K562 (cell line): ENCODE data around the gene DDAH2. TPM values are rescaled to one million over a fixed set of nuclear protein-coding genes. Genes with fewer than 3 reads are reported as not detected.
A peak's percentile ranks its signal among the peaks of the same experiment; 100 is the strongest.

ENCODE experiments used
- CEBPZ ChIP-seq: fragments of 150-350 bp; IDR thresholded peaks from 2 replicates; pipeline ENCODE4 v1.6.1; 2014; ENCODE audit warnings: low read depth, mild to moderate bottlenecking, low read length, borderline replicate concordance
- EGR1 ChIP-seq: fragments of 450-650 bp; conservative IDR thresholded peaks from 2 replicates; pipeline ENCODE4 v1.6.1; 2017; ENCODE audit warnings: mild to moderate bottlenecking
- HDAC6 ChIP-seq: IDR thresholded peaks from 2 replicates; pipeline ENCODE4 v1.6.1; 2012; ENCODE audit warnings: low read depth, mild to moderate bottlenecking, control low read depth, inconsistent platforms, low read length, moderate library complexity
- IRF9 ChIP-seq: fragments of 450-650 bp; IDR thresholded peaks from 2 replicates; pipeline ENCODE4 v1.6.1; 2016; ENCODE audit warnings: missing biosample characterization, missing genetic modification characterization
- NFE2L1 ChIP-seq: fragments of 450-650 bp; IDR thresholded peaks from 2 replicates; pipeline ENCODE4 v1.6.1; 2016; ENCODE audit warnings: missing genetic modification characterization, low read depth, mild to moderate bottlenecking, missing compliant biosample characterization, moderate library complexity, borderline replicate concordance
- PHF20 ChIP-seq: fragments of 450-650 bp; IDR thresholded peaks from 2 replicates; pipeline ENCODE4 v1.6.1; 2018; ENCODE audit not compliant: partially characterized antibody
- POLR2G ChIP-seq: fragments of 200-400 bp; formaldehyde crosslinking; IDR thresholded peaks from 2 replicates; pipeline ENCODE4 v1.6.1; 2017; ENCODE audit warnings: low read depth, mild to moderate bottlenecking, antibody characterized with exemption, low read length, moderate library complexity
- PTTG1 ChIP-seq: fragments of 450-650 bp; IDR thresholded peaks from 2 replicates; pipeline ENCODE4 v1.6.1; 2016; ENCODE audit warnings: low read depth, mild to moderate bottlenecking, missing genetic modification characterization, missing compliant biosample characterization
- TARDBP ChIP-seq: fragments of 450-650 bp; IDR thresholded peaks from 2 replicates; pipeline ENCODE4 v1.6.1; 2016
- TEAD1 ChIP-seq, 2 experiments: fragments of 450-650 bp in 1 of 2; sonication (generic) in 1 of 2; formaldehyde crosslinking; IDR thresholded peaks; 2 replicates each; pipeline versions ENCODE4 v1.4.0 to v1.8.0; 2020 to 2022; ENCODE audit warnings: mild to moderate bottlenecking in 2 of 2, missing genetic modification reagents in 1 of 2
- XRCC3 ChIP-seq: fragments of 450-650 bp; IDR thresholded peaks from 2 replicates; pipeline ENCODE4 v1.6.1; 2017; ENCODE audit warnings: mild to moderate bottlenecking, moderate library complexity
- ZC3H8 ChIP-seq: fragments of 450-650 bp; IDR thresholded peaks from 2 replicates; pipeline ENCODE4 v1.6.1; 2017
- ZEB2 ChIP-seq: fragments of 450-650 bp; IDR thresholded peaks from 2 replicates; pipeline ENCODE4 v1.6.1; 2016
- ZNF263 ChIP-seq: sonication (generic); formaldehyde crosslinking; IDR thresholded peaks from 2 replicates; pipeline ENCODE4 v1.8.0; 2022; ENCODE audit warnings: mild to moderate bottlenecking, missing genetic modification reagents, borderline replicate concordance
- ZNF586 ChIP-seq: fragments of 450-650 bp; formaldehyde crosslinking; conservative IDR thresholded peaks from 2 replicates; pipeline ENCODE4 v1.4.0; 2020; ENCODE audit warnings: mild to moderate bottlenecking, moderate library complexity
- polyA plus RNA-seq, 8 experiments: library from polyadenylated mRNA; depleted of rRNA in 4 of 8; stranded (reverse) in 5 of 8; unstranded in 3 of 8; fragments of >200 nt; fragmentation: Nextera tagmentation in 2 of 8; fragmentation: Illumina TruSeq in 1 of 8; extraction: Ambion mirVana in 2 of 8; extraction: Trizol in 1 of 8; gene quantifications; 2 replicates each; pipeline versions ENCODE4 v1.2.1 to v1.2.3, GENCODE V29; 2011 to 2014; ENCODE audit warnings: inconsistent platforms in 1 of 8, missing spikeins in 1 of 8
- total RNA-seq, 7 experiments: library from RNA; depleted of rRNA in 6 of 7; stranded (reverse); fragments of >200 nt in 6 of 7; fragmentation: Illumina TruSeq in 2 of 7; extraction: Trizol in 2 of 7; gene quantifications; 2 replicates each; pipeline versions ENCODE4 v1.2.1 to v1.2.3, GENCODE V29; 2011 to 2021; ENCODE audit warnings: low replicate concordance in 1 of 7
- TF ChIP-seq, protein P1 (sequence below): sonication (generic); formaldehyde crosslinking; IDR thresholded peaks from 2 replicates; pipeline ENCODE4 v1.8.1; 2023; ENCODE audit warnings: mild to moderate bottlenecking, missing genetic modification reagents
- TF ChIP-seq, protein P2 (sequence below), 2 experiments: fragments of 450-650 bp; IDR thresholded peaks; 2 replicates each; pipeline ENCODE4 v1.6.1; 2016

The DDAH2 gene
- total and polyA plus RNA-seq, 9 of the 15 experiments (the other 6 are each of a cell fraction or from before 2014, with no cell fraction given): 1.8 to 45.4 (median 21.4) TPM

DNA sequence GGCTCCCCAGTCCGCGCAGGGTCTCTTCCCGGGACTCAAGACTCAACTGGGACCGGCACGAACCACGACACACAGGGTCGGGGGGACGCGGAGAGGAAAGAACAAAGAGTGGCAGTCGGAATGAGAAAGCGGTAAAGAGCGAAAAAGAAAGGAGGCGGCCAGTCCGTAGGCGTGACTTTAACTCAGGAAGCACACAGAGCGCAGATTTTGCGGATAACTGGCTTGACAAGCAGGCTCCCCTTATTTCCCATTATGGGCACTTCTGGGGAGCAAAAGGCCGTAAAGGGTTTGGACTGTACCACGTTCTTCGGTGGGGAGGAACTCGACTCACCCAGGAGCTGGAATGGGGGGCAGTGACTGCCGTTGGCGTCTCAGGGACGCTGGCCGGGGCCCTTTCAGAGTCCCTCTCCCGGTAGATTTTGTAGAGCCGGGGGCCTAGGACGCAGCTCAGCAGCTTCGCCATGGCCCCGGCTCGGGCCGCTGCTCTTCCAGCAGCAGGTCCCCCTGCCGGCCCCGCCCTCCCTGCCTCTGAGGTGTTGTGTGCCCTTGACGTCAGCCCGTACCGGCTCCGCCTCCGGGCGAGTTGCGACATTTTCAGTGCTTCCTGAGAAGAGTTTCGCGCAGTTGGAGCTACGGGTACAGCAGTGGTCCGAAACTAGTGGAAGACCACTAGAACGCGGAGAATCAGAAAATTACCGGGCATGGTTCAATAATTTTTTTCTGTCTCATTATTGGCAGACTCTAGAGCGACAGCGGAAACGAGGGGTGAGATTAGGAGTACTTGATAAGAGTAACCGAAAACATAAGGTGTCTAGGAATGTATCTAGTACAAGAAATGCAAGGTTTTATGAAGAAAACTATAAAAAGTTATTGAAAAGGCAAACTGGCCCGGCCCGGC, 26.0 kb downstream of the DDAH2 start, which contains the start of gene ABHD16A (continued):
- TF ChIP-seq NFE2L1: no peak
- no peak for TF ChIP-seq PTTG1 (tag)
- TF ChIP-seq, protein P1, sequence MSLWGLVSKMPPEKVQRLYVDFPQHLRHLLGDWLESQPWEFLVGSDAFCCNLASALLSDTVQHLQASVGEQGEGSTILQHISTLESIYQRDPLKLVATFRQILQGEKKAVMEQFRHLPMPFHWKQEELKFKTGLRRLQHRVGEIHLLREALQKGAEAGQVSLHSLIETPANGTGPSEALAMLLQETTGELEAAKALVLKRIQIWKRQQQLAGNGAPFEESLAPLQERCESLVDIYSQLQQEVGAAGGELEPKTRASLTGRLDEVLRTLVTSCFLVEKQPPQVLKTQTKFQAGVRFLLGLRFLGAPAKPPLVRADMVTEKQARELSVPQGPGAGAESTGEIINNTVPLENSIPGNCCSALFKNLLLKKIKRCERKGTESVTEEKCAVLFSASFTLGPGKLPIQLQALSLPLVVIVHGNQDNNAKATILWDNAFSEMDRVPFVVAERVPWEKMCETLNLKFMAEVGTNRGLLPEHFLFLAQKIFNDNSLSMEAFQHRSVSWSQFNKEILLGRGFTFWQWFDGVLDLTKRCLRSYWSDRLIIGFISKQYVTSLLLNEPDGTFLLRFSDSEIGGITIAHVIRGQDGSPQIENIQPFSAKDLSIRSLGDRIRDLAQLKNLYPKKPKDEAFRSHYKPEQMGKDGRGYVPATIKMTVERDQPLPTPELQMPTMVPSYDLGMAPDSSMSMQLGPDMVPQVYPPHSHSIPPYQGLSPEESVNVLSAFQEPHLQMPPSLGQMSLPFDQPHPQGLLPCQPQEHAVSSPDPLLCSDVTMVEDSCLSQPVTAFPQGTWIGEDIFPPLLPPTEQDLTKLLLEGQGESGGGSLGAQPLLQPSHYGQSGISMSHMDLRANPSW (CRISPR knock-in tag): no peak; the same call in 1 of the 2 replicates
- no peak for TF ChIP-seq HDAC6
- TF ChIP-seq PHF20: peak; percentile 31
- peak; percentile 78 for TF ChIP-seq ZNF263 (CRISPR knock-in tag)
- peak; percentile 62 for TF ChIP-seq TARDBP
- peak; percentile 98 for TF ChIP-seq POLR2G
- TF ChIP-seq, protein P2, sequence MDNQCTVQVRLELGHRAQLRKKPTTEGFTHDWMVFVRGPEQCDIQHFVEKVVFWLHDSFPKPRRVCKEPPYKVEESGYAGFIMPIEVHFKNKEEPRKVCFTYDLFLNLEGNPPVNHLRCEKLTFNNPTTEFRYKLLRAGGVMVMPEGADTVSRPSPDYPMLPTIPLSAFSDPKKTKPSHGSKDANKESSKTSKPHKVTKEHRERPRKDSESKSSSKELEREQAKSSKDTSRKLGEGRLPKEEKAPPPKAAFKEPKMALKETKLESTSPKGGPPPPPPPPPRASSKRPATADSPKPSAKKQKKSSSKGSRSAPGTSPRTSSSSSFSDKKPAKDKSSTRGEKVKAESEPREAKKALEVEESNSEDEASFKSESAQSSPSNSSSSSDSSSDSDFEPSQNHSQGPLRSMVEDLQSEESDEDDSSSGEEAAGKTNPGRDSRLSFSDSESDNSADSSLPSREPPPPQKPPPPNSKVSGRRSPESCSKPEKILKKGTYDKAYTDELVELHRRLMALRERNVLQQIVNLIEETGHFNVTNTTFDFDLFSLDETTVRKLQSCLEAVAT (IDR thresholded peaks at IDR 0.05): peak; percentile 66 to 95; a peak in 2 of 4 replicates
- no peak; the same call in 1 of the 2 replicates for TF ChIP-seq CEBPZ
- 0 out of 2 replicates have a peak, but pooled peaks have one; percentile 53 for TF ChIP-seq ZC3H8
- peak; percentile 84 for TF ChIP-seq IRF9 (tag)
- peak; percentile 46; the same call in 1 of the 2 replicates for TF ChIP-seq ZEB2
- peak; percentile 39 for TF ChIP-seq EGR1
- TF ChIP-seq ZNF586 (CRISPR knock-in tag): 0 out of 2 replicates have a peak, but pooled peaks have one; percentile 3
- no peak for TF ChIP-seq XRCC3
- peak; percentile 19 to 64; a peak in 2 of 4 replicates for TF ChIP-seq TEAD1 (CRISPR knock-in tag; IDR thresholded peaks at IDR 0.05)
